ENCODE data around the gene CYP4F3.
"Not testable (repeated sequence)": the region's sequence is repeated elsewhere in the genome, so short reads cannot be mapped to it uniquely, and the experiment has no call there.

CYP4F3 gene

GRCh38 chr19:15640294-15640903 lies at the start of gene CYP4F3:
Gene CYP4F3, plus strand, starts transcription at chr19:15640897. Its CDS starts 519 bp downstream, at chr19:15641416.
- TF ChIP-seq ZNF274 (IDR thresholded peaks at IDR 0.05; ENCODE audit: low read depth, low read length): no peak
- no peak within 1 kb of the TSS for H3K4me3 ChIP-seq (ENCODE audit: low read length)

- TF ChIP-seq ZNF274 (IDR thresholded peaks at IDR 0.05; ENCODE audit: low read depth, low read length): no peak
- H3K4me3 ChIP-seq (ENCODE audit: low read length): no peak overlapping the region
These were observed 48.9 kb upstream of the CYP4F3 start for GRCh38 chr19:15591796-15592195.

- not testable (repeated sequence) for H3K4me3 ChIP-seq (ENCODE audit: low read length)
These were observed 48.2 kb upstream of the CYP4F3 start for GRCh38 chr19:15592506-15592905.

- H3K4me3 ChIP-seq (ENCODE audit: low read length): not testable (repeated sequence)
These were observed 46.9 kb upstream of the CYP4F3 start for GRCh38 chr19:15593766-15594165.

GRCh38 chr19:15595069-15595468 lies 45.6 kb upstream of the CYP4F3 start:
- no peak overlapping the region for H3K4me3 ChIP-seq (ENCODE audit: low read length)
- no peak for TF ChIP-seq ZNF274 (IDR thresholded peaks at IDR 0.05; ENCODE audit: low read depth, low read length)

GRCh38 chr19:15607978-15608925 lies 32.4 kb upstream of the CYP4F3 start:
- H3K4me3 ChIP-seq (ENCODE audit: low read length): not testable (repeated sequence)

GRCh38 chr19:15609261-15609660 lies 31.4 kb upstream of the CYP4F3 start:
- no peak overlapping the region for H3K4me3 ChIP-seq (ENCODE audit: low read length)

GRCh38 chr19:15612342-15612741 lies 28.4 kb upstream of the CYP4F3 start:
- no peak overlapping the region for H3K4me3 ChIP-seq (ENCODE audit: low read length)
- no peak for TF ChIP-seq ZNF274 (IDR thresholded peaks at IDR 0.05; ENCODE audit: low read depth, low read length)

More at GRCh38 chr19:15609261-15609660, 31.4 kb upstream of the CYP4F3 start:
- no peak for TF ChIP-seq ZNF274 (IDR thresholded peaks at IDR 0.05; ENCODE audit: low read depth, low read length)

GRCh38 chr19:15613338-15613737 lies 27.4 kb upstream of the CYP4F3 start:
- TF ChIP-seq ZNF274 (IDR thresholded peaks at IDR 0.05; ENCODE audit: low read depth, low read length): no peak
- H3K4me3 ChIP-seq (ENCODE audit: low read length): no peak overlapping the region

- TF ChIP-seq ZNF274 (IDR thresholded peaks at IDR 0.05; ENCODE audit: low read depth, low read length): no peak
- H3K4me3 ChIP-seq (ENCODE audit: low read length): no peak within 1 kb of the TSS
These were observed 26.0 kb upstream of the CYP4F3 start, which contains the start of gene CYP4F8 for GRCh38 chr19:15614507-15615379. Gene CYP4F8, plus strand, starts transcription at chr19:15615218. Its CDS starts 399 bp downstream, at chr19:15615617.

- H3K4me3 ChIP-seq (ENCODE audit: low read length): no peak overlapping the region
- TF ChIP-seq ZNF274 (IDR thresholded peaks at IDR 0.05; ENCODE audit: low read depth, low read length): no peak
These were observed 25.2 kb upstream of the CYP4F3 start for GRCh38 chr19:15615526-15615925.

GRCh38 chr19:15616183-15616582 lies 24.5 kb upstream of the CYP4F3 start:
- TF ChIP-seq ZNF274 (IDR thresholded peaks at IDR 0.05; ENCODE audit: low read depth, low read length): no peak
- no peak overlapping the region for H3K4me3 ChIP-seq (ENCODE audit: low read length)

GRCh38 chr19:15616627-15617270 lies 23.9 kb upstream of the CYP4F3 start:
- no peak overlapping the region for H3K4me3 ChIP-seq (ENCODE audit: low read length)
- no peak for TF ChIP-seq ZNF274 (IDR thresholded peaks at IDR 0.05; ENCODE audit: low read depth, low read length)

- no peak overlapping the region for H3K4me3 ChIP-seq (ENCODE audit: low read length)
These were observed 22.4 kb upstream of the CYP4F3 start for GRCh38 chr19:15618321-15618720.

More at GRCh38 chr19:15618321-15618720, 22.4 kb upstream of the CYP4F3 start:
- no peak for TF ChIP-seq ZNF274 (IDR thresholded peaks at IDR 0.05; ENCODE audit: low read depth, low read length)

Measured in GM08714 (cell line).